Activated naive CD8-positive, alpha-beta T cell treated with anti-CD3 and anti-CD28 coated beads, Interleukin-2, amount 50 U/mL, for 24 hours (primary cell): ENCODE measurements around the gene MYLIP.
"Not testable (repeated sequence)": the region's sequence is repeated elsewhere in the genome, so short reads cannot be mapped to it uniquely, and the experiment has no call there.

ENCODE experiments used
- ATAC-seq: fragments of 150-1000 bp; cut with Tn5 transposase; one replicate; pipeline ENCODE4 v1.10.0; 2021
- DNase-seq: peaks from one replicate; pipeline ENCODE4 v3.0.0; 2021
- H3K27ac Mint-ChIP-seq: one replicate; pipeline ENCODE4 v1.8.0; 2021; ENCODE audit warnings: mild to moderate bottlenecking, mixed read lengths
- H3K27me3 Mint-ChIP-seq: one replicate; pipeline ENCODE4 v1.8.0; 2021; ENCODE audit warnings: mixed read lengths
- H3K36me3 Mint-ChIP-seq: one replicate; pipeline ENCODE4 v1.8.0; 2021; ENCODE audit warnings: low read depth, mixed read lengths
- H3K4me1 Mint-ChIP-seq: one replicate; pipeline ENCODE4 v1.8.0; 2021; ENCODE audit warnings: mixed read lengths
- H3K4me3 Mint-ChIP-seq: one replicate; pipeline ENCODE4 v1.8.0; 2021; ENCODE audit warnings: mild to moderate bottlenecking, moderate library complexity, mixed read lengths
- H3K9me3 Mint-ChIP-seq: one replicate; pipeline ENCODE4 v1.8.0; 2021; ENCODE audit warnings: mixed read lengths

MYLIP gene

DNA sequence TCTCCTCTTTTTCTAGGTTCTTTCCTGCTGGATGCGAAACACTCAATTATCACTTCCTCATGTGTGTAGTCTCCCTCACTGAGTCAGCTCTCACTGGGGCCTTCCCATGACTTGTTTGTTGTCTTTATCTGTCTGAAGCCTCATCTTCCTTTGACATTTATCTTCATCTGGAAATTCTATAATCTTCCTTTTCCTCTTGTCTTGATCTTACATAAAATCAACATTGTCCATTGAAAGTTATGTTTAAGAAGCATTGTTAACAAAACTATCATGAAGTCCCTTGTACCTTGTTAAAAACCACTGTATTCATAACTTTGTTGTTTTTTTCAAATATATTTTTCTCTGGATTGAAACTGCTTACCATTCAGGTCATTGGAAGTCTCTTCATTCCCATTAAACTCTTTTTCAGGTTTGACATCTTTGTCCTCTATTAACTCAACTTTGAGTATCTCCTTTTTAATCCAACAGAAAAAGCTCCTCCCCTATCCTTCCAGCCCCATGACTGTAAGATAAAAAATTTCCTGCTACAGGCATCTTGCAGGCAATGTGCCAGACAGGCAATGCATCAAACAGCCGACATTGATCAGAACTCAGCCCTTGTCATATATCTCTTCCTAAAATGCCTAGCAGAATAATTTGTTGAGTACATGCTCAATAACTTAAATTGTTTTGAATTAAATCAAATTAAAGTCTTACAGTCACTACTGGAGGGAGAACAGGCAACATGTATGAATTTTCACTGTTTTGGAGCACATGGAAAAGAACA is 34.8 kb downstream of the MYLIP start:
- H3K27ac Mint-ChIP-seq: no peak overlapping the region
- H3K27me3 Mint-ChIP-seq: peaks cover 1% of the 10 kb centered on the region
- no peaks in the 10 kb centered on the region for H3K36me3 Mint-ChIP-seq
- no peak for ATAC-seq
- H3K9me3 Mint-ChIP-seq: no peaks in the 10 kb centered on the region
- peaks cover 47% of the 10 kb centered on the region for H3K4me1 Mint-ChIP-seq
- H3K4me3 Mint-ChIP-seq: no peak overlapping the region
- no peak for DNase-seq

DNA sequence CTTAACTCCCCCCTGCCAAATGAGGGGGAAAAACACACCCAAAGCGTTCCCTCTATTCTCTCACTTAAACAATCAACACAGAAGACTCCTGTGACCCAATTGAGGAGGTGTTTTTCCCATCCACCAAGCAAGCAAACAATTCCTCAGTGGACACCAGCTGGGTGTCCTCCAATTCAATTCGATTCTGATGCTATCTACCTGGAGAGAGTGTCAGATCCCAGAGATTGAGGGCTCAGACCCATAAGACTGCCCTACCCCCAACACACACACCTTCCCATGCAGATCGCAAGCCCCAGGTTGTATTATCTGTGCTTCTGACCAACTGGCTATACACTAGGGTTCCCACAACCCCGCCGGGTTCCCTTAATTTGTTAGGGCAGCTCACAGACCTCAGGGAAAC is 36.8 kb downstream of the MYLIP start:
- no peaks in the 10 kb centered on the region for H3K9me3 Mint-ChIP-seq
- no peak overlapping the region for H3K27ac Mint-ChIP-seq
- no peaks in the 10 kb centered on the region for H3K36me3 Mint-ChIP-seq

GRCh38 chr6:16166871-16167608 is 38.2 kb downstream of the MYLIP start:
- no peak overlapping the region for H3K4me3 Mint-ChIP-seq
- no peaks in the 10 kb centered on the region for H3K9me3 Mint-ChIP-seq
- DNase-seq: no peak
- no peak overlapping the region for H3K27ac Mint-ChIP-seq
- peaks cover 1% of the 10 kb centered on the region for H3K27me3 Mint-ChIP-seq
- ATAC-seq: no peak
- peaks cover 44% of the 10 kb centered on the region for H3K4me1 Mint-ChIP-seq
- no peaks in the 10 kb centered on the region for H3K36me3 Mint-ChIP-seq

More for the DNA sequence above, 36.8 kb downstream of the MYLIP start:
- H3K4me3 Mint-ChIP-seq: no peak overlapping the region
- no peak for DNase-seq
- H3K27me3 Mint-ChIP-seq: peaks cover 1% of the 10 kb centered on the region
- ATAC-seq: no peak
- peaks cover 50% of the 10 kb centered on the region for H3K4me1 Mint-ChIP-seq

DNA sequence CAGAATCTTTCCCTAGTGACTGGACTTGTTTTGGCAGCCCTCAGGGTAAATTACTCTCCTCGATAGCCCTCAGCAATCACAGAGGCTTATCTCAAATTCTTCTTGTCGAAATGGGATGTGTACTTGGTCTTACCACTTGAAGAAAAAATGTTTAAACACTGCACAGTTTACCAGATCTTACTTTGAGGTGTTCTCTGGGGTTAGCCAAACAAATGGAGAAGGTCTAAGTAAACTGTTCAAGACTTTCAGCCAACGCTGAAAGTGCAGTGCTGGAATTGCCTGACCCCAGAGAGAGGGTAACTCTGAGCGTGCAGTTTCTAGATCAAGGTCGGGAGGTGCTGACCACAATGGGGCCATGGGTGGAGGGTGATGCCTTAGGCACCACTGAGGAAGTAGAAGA is 39.2 kb downstream of the MYLIP start:
- peak overlapping the region; percentile 12 for H3K27ac Mint-ChIP-seq
- H3K9me3 Mint-ChIP-seq: no peaks in the 10 kb centered on the region
- H3K4me1 Mint-ChIP-seq: peaks cover 37% of the 10 kb centered on the region
- ATAC-seq: peak; percentile 80
- no peaks in the 10 kb centered on the region for H3K36me3 Mint-ChIP-seq
- H3K4me3 Mint-ChIP-seq: no peak overlapping the region
- DNase-seq: peak; percentile 16
- peaks cover 1% of the 10 kb centered on the region for H3K27me3 Mint-ChIP-seq

GRCh38 chr6:16168858-16169257 is 40.0 kb downstream of the MYLIP start:
- no peak for DNase-seq
- Mint-ChIP-seq H3K4me3 (no peak overlapping the region), H3K36me3 (no peaks in the 10 kb centered on the region)

DNA sequence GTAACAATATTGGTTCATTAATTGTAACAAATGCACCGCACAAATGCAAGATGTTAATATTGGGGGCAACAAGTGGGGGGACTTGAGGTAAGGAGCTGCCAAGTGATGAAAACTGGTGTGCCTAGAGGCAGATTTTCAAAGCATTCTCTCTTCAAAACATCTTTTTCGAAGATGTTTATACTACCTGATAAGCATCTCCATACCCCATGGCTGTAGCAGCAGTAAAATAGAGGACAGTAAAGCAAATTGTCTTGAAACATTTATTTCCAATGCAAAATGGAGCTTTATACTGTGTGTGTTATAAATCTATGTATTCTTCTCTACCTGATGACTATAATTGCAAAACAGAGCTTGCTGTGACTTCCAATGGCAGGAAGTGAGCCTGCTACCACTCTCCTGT is 42.5 kb downstream of the MYLIP start:
- H3K27ac Mint-ChIP-seq: no peak overlapping the region
- no peaks in the 10 kb centered on the region for H3K36me3 Mint-ChIP-seq
- no peaks in the 10 kb centered on the region for H3K27me3 Mint-ChIP-seq
- peaks cover 30% of the 10 kb centered on the region for H3K4me1 Mint-ChIP-seq
- H3K9me3 Mint-ChIP-seq: no peaks in the 10 kb centered on the region
- DNase-seq: no peak
- no peak for ATAC-seq
- H3K4me3 Mint-ChIP-seq: no peak overlapping the region

More at GRCh38 chr6:16168858-16169257, 40.0 kb downstream of the MYLIP start:
- Mint-ChIP-seq H3K27me3 (peaks cover 1% of the 10 kb centered on the region), H3K27ac (peak overlapping the region; percentile 12), H3K4me1 (peaks cover 29% of the 10 kb centered on the region), H3K9me3 (no peaks in the 10 kb centered on the region)
- peak; percentile 58 for ATAC-seq

- no peak overlapping the region for H3K27ac Mint-ChIP-seq
- DNase-seq (no peak), ATAC-seq (no peak)
- no peak overlapping the region for H3K4me3 Mint-ChIP-seq
- peaks cover 9% of the 10 kb centered on the region for H3K9me3 Mint-ChIP-seq
- H3K27me3 Mint-ChIP-seq: no peaks in the 10 kb centered on the region
- peaks cover 13% of the 10 kb centered on the region for H3K4me1 Mint-ChIP-seq
- H3K36me3 Mint-ChIP-seq: no peaks in the 10 kb centered on the region
Observed at GRCh38 chr6:16173167-16173940, 44.5 kb downstream of the MYLIP start.

DNA sequence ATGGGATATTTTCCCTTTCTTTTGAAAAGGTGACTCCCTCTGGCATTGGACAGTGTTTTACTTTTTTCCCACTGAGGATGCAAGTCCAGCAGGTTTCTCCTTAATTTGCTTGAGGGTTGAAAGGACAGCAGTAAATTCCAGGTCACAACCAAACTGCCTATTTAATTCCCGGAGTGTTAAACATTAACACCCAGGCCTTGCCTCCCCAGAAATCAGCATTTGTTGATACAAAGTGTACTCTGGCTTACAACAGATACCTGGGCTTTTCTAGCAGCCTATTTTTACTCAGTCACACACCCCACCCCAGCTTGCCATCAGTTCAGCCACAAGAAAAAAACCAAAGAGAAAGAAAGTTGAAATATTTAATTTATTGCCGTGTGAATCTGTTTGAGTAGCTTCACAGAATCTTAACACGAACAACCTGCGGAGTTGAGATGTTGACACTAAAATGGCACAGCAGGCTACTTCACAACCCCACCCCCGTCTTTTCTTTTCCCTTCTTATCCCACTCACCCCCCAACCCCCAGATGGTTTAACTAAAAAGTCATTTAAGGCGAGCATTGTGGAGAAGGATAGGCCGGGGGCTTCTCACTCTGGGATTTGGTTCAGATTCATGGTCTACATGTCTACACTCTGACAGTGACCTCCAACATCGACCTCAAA is 45.7 kb downstream of the MYLIP start:
- DNase-seq (no peak), ATAC-seq (no peak)
- H3K9me3 Mint-ChIP-seq: peaks cover 9% of the 10 kb centered on the region
- no peaks in the 10 kb centered on the region for H3K27me3 Mint-ChIP-seq
- no peak overlapping the region for H3K4me3 Mint-ChIP-seq
- peaks cover 7% of the 10 kb centered on the region for H3K4me1 Mint-ChIP-seq
- no peaks in the 10 kb centered on the region for H3K36me3 Mint-ChIP-seq
- no peak overlapping the region for H3K27ac Mint-ChIP-seq

GRCh38 chr6:16176600-16176999 is 47.7 kb downstream of the MYLIP start:
- H3K4me3 Mint-ChIP-seq, H3K27me3 Mint-ChIP-seq, DNase-seq, H3K27ac Mint-ChIP-seq, H3K36me3 Mint-ChIP-seq, ATAC-seq: not testable (repeated sequence)
- Mint-ChIP-seq H3K4me1 (peaks cover 18% of the 10 kb centered on the region), H3K9me3 (peaks cover 17% of the 10 kb centered on the region)

DNA sequence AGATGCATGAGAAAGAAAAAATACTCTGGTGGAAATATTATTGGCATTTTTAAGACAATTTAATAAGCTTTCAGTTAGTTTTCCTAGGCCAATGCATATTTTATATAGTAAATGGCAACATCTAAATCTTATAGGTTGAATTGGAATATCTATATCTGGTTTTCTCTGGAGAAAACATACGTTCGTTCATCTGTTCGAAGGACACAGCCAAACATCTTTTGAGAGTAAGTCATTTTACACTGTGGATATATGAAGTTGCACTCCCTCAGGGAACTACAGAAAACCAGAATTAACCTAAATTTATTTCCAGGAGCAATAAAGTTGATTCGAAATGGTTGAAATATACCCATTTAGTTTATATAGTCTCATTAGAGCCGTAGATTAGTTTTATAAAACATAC is 49.0 kb downstream of the MYLIP start:
- Mint-ChIP-seq H3K27ac (no peak overlapping the region), H3K4me3 (no peak overlapping the region), H3K4me1 (peaks cover 17% of the 10 kb centered on the region), H3K27me3 (no peaks in the 10 kb centered on the region), H3K9me3 (peaks cover 20% of the 10 kb centered on the region), H3K36me3 (peaks cover 11% of the 10 kb centered on the region)
- DNase-seq (no peak), ATAC-seq (no peak)

DNA sequence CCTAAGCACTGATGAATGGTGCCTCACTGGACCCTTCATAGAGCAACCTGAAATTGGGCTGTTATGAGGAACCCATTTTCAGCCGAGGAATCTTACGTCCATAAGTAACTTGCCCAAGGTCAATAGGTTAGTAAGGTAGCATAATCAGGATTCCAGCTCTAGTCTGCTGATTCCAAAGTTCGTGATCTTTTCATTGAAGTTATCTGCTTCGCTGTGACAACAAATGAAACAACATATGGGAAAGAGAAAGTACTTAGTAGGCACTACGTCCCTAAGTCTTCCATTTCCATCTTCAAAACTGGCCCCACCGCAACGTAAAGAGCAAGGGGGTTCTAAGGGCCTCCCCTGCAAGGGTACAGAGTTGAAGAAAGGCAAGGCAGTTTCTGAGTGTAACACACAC is 49.5 kb downstream of the MYLIP start:
- Mint-ChIP-seq H3K4me1 (peaks cover 22% of the 10 kb centered on the region), H3K27ac (no peak overlapping the region), H3K9me3 (peaks cover 20% of the 10 kb centered on the region), H3K4me3 (no peak overlapping the region), H3K27me3 (no peaks in the 10 kb centered on the region), H3K36me3 (peaks cover 11% of the 10 kb centered on the region)
- no peak for ATAC-seq
- no peak for DNase-seq

GRCh38 chr6:16179063-16179462 is 50.2 kb downstream of the MYLIP start:
- Mint-ChIP-seq H3K4me1 (peaks cover 23% of the 10 kb centered on the region), H3K9me3 (peaks cover 20% of the 10 kb centered on the region), H3K27me3 (no peaks in the 10 kb centered on the region), H3K27ac (no peak overlapping the region), H3K4me3 (no peak overlapping the region), H3K36me3 (peaks cover 11% of the 10 kb centered on the region)
- DNase-seq (no peak), ATAC-seq (no peak)

GRCh38 chr6:16179970-16180431 is 51.1 kb downstream of the MYLIP start:
- DNase-seq (peak; percentile 22), ATAC-seq (peak; percentile 38)
- peaks cover 11% of the 10 kb centered on the region for H3K36me3 Mint-ChIP-seq
- peak overlapping the region; percentile 72 for H3K4me3 Mint-ChIP-seq
- no peaks in the 10 kb centered on the region for H3K27me3 Mint-ChIP-seq
- H3K27ac Mint-ChIP-seq: peak overlapping the region; percentile 57
- H3K4me1 Mint-ChIP-seq: peaks cover 20% of the 10 kb centered on the region
- peaks cover 20% of the 10 kb centered on the region for H3K9me3 Mint-ChIP-seq
